ENCODE results near the gene NUCKS1. TPM values are rescaled to one million over a fixed set of nuclear protein-coding genes. Genes with fewer than 3 reads are reported as not detected.

NUCKS1 gene
- total RNA-seq, 2 donors from 2014 or later: 80.6 to 116 TPM

- TF ChIP-seq, protein P1, sequence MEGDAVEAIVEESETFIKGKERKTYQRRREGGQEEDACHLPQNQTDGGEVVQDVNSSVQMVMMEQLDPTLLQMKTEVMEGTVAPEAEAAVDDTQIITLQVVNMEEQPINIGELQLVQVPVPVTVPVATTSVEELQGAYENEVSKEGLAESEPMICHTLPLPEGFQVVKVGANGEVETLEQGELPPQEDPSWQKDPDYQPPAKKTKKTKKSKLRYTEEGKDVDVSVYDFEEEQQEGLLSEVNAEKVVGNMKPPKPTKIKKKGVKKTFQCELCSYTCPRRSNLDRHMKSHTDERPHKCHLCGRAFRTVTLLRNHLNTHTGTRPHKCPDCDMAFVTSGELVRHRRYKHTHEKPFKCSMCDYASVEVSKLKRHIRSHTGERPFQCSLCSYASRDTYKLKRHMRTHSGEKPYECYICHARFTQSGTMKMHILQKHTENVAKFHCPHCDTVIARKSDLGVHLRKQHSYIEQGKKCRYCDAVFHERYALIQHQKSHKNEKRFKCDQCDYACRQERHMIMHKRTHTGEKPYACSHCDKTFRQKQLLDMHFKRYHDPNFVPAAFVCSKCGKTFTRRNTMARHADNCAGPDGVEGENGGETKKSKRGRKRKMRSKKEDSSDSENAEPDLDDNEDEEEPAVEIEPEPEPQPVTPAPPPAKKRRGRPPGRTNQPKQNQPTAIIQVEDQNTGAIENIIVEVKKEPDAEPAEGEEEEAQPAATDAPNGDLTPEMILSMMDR (IDR thresholded peaks at IDR 0.05): no peak
- Histone ChIP-seq H3K9me3 (no peaks in the 10 kb centered on the region), H3K27ac (no peak overlapping the region), H3K36me3 (no peaks in the 10 kb centered on the region), H3K4me1 (ENCODE audit: control insufficient read depth in 1 of 2, low read depth in 2 of 2) (peaks cover 17 to 21% of the 10 kb centered on the region in 2 donors), H3K4me3 (peak overlapping the region; percentile 85), H3K27me3 (replicated peaks; ENCODE audit: insufficient read depth) (no peaks in the 10 kb centered on the region)
- ATAC-seq (ENCODE audit: insufficient number of reproducible peaks, low FRiP score, low read depth): no peak
- DNase-seq (ENCODE audit: low spot score): no peak
Observed at GRCh38 chr1:205751036-205751651, 1.2 kb upstream of the NUCKS1 start.

DNA sequence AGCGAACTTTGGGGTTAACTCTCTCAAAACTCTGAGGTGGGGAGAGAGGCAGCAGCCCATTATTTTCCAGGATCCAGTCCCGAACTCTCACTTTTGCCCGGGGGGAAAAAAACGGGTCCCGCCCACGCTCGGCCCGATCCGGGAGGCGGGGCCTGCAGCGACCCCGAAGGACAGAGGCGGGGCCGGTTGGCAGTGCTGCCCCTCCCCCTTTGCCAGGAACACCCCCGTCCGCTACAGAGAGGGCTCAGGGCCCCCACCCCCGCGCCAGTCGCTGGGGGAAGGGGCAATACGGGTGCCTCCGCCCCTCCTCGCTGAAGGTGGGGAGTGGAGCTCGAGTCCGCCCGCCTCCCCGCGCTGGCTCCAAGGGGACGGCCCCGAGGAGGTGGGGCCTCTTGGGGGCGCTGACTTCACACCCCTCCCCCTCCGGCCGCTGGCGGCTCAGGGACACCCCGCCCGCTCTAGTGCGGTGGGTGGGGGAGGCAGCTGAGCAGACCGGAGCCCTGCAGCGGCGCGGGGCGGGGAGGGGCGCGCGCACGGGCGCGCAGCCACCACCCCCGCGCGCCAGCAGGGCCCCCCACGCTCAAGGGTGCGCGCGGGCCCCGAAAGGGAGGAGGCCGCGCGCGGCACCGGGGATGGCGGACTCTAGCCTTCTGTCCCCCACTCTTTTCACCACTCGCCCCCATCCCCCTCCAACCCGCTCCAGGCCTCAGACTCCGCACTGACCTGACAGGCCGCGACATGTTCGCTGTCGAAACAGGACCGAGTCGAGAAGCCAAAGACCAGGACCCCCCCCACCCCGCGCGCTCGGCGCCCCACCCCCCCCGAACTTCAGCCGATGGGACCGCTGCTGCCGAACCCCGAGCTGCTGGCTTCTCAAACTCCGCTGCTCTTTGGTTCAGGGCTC lies 496 bp downstream of the NUCKS1 start:
- H3K4me1 ChIP-seq (ENCODE audit: control insufficient read depth in 1 of 2, low read depth in 2 of 2): peaks cover 21 to 28% of the 10 kb centered on the region in 2 donors
- TF ChIP-seq, protein P1 (IDR thresholded peaks at IDR 0.05): no peak
- ATAC-seq (ENCODE audit: insufficient number of reproducible peaks, low FRiP score, low read depth) (peak; percentile 80), DNase-seq (ENCODE audit: low spot score) (peak; percentile 81)
- no peaks in the 10 kb centered on the region for H3K27me3 ChIP-seq (replicated peaks; ENCODE audit: insufficient read depth)
- H3K27ac ChIP-seq: peak overlapping the region; percentile 94 to 95
- H3K36me3 ChIP-seq: no peaks in the 10 kb centered on the region
- no peaks in the 10 kb centered on the region for H3K9me3 ChIP-seq
- peak overlapping the region; percentile 85 for H3K4me3 ChIP-seq

DNA sequence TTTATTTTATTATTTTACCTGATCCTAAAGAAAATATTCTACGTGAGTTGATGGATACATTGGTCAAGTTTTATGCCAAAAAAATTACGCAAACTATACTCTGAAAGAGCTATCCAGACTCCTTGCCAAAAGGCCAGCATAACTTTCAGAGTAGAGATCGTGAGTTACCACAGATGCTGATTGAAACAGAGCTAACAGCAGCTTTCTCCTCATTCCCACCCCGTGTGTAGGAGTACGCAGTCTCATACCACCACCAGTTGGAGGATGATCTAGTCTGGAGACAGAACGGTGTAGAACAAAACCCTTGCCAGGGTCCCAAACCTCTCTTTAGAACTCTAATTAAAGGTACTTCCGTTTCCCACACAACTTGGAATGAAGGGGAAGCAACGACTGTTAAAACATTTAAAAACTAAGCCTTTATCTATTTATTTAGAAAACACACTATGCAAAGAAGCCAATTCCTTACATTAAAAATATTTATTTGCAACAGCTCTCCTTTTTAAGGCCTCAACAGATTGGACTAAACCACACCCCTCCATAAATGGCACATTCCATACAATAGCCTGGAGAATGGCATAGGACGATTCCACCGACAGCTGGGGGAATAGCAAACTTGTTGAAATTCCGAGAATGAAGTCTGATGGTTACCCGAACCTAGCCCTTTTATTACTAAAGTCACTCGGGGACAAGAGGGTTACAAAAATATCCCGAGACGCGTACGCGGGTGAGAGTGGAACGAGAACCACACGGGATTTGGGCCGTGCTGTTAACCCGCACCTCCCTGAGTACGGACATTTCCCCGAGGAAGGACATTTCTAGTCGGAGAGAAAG lies 1.4 kb downstream of the NUCKS1 start:
- peak; percentile 43 for DNase-seq (ENCODE audit: low spot score)

GRCh38 chr1:205746757-205747412 lies 3.1 kb downstream of the NUCKS1 start:
- no peaks in the 10 kb centered on the region for H3K36me3 ChIP-seq
- H3K4me1 ChIP-seq (ENCODE audit: control insufficient read depth in 1 of 2, low read depth in 2 of 2): peaks cover 21 to 46% of the 10 kb centered on the region in 2 donors
- no peak for DNase-seq (ENCODE audit: low spot score)
- ATAC-seq (ENCODE audit: insufficient number of reproducible peaks, low FRiP score, low read depth): no peak
- peak overlapping the region; percentile 10 for H3K4me3 ChIP-seq
- H3K9me3 ChIP-seq: no peaks in the 10 kb centered on the region
- H3K27ac ChIP-seq: no peak overlapping the region
- TF ChIP-seq, protein P1 (IDR thresholded peaks at IDR 0.05): no peak
- no peaks in the 10 kb centered on the region for H3K27me3 ChIP-seq (replicated peaks; ENCODE audit: insufficient read depth)

More for the DNA sequence above, 1.4 kb downstream of the NUCKS1 start:
- ATAC-seq (ENCODE audit: insufficient number of reproducible peaks, low FRiP score, low read depth): peak; percentile 54
- H3K36me3 ChIP-seq: no peaks in the 10 kb centered on the region
- TF ChIP-seq, protein P1 (IDR thresholded peaks at IDR 0.05): no peak
- H3K4me3 ChIP-seq: peak overlapping the region; percentile 85
- peaks cover 21 to 33% of the 10 kb centered on the region in 2 donors for H3K4me1 ChIP-seq (ENCODE audit: control insufficient read depth in 1 of 2, low read depth in 2 of 2)
- H3K27ac ChIP-seq: peak overlapping the region; percentile 94 to 95
- H3K27me3 ChIP-seq (replicated peaks; ENCODE audit: insufficient read depth): no peaks in the 10 kb centered on the region
- H3K9me3 ChIP-seq: no peaks in the 10 kb centered on the region

Data from thoracic aorta (tissue), 2 donors.